ENCODE measurements around the gene TUBA3E.
"Not testable (repeated sequence)": the region's sequence is repeated elsewhere in the genome, so short reads cannot be mapped to it uniquely, and the experiment has no call there.

TUBA3E gene

GRCh38 chr2:130198343-130198742, at the start of gene TUBA3E:
TSS of gene TUBA3E (minus strand) at chr2:130198439. CDS start at chr2:130198360, 79 bp downstream.
- DNase-seq: no peak

DNA sequence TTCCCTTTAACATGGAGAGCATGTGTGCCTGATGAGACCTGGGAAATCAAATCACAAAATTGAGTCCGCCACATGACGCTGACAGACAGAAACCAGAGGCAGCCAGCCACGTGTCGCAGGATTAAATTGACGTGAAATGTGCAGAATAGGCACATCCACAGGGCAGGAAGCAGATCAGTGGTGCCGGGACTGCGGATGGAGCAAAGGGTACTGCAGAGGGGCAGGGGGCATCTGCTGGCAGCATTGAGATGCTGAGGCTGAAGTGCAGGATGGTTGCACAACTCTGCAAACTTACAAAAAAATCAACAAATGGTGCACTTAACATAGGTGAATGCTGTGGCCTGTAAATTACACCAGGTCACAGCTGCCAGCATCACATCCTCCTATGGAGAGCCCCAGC, 48.2 kb upstream of the TUBA3E start:
- no peak for DNase-seq

DNA sequence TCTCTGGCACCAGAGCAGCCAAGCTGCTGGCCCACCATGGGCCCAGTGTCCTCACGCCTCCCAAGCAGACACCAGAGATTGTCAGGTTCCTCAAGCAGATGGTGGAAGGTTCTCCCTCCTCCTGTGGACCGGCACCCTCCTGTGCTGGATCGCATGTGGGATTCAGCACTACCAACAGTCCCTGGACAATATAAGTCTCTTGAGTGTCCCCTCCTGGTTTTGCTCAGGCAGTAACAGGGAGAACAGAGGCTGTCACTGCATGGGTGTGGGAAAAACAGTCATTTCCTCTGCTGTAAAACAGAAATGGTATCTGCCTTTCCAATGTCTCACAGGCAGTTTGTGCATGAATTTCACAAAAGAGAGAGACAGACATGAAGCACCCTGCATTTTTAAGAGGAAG, 47.7 kb upstream of the TUBA3E start:
- no peak for DNase-seq

GRCh38 chr2:130243359-130243758, 45.1 kb upstream of the TUBA3E start:
- DNase-seq: no peak

DNA sequence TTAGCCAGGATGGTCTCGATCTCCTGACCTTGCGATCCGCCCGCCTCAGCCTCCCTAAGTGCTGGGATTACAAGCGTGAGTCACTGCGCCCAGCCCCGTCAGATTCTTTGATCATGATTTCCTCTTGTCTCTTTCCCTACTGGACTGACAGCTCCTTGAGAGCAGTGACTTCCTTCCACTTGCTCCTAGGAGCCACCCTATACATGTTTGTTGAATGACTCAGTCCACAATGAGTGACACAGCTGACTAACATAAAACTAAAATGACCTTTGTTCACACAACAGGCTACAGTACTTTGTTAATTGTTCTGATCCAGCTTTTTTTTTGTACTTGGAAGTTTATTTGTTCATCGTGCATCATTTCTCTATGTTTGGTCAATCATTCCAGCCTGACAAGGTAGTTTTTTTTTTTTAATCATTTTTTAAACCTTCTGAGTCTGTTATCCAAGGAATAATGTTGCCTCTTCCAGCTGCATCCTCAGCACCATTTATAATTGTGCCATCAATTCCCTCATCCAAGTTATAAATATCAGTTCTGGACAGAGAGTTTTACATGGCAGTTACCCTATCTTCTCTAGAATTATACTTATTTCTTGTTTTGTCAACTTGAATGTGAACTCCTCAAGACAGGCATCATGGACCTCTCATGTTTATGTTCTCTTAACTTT, 42.9 kb upstream of the TUBA3E start:
- no peak for DNase-seq

DNA sequence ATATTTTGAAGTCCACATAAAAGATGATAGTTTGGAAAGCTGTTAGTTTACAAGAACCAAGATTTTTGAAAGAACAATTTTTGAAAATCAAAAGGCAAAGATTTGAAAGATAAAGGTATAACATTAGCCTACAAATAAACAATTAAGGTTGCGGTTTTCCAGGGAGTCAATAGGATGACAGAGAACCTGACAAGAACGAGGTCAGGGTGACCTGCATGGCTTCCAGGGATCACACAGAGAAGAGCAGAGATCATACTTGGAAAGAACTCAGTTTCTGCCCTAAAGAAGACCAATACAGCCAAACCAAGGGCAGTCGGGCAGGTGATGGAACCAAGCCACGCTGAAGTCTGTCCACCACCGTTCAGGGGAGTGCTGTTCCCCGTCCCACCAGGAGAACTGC, 41.3 kb upstream of the TUBA3E start:
- DNase-seq: not testable (repeated sequence)

DNA sequence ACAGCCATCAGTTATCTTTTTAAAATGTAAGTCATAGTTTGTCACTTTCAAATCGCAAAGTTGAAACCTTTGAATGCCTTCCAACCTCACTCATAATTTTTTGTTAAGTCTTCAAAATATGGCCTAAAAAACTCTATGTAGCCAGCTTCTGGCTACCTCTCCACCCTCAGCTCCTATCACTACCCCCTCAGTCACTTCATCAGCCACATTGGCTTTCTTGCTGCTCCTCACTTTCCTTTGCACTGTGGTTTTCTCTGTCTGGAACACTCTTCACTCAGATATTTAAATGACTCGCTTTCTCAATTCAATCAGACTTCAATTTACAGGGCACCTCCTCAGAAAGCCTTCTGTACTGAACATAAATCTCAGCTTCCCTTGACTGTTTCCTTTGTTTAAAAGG, 34.8 kb upstream of the TUBA3E start:
- not testable (repeated sequence) for DNase-seq

DNA sequence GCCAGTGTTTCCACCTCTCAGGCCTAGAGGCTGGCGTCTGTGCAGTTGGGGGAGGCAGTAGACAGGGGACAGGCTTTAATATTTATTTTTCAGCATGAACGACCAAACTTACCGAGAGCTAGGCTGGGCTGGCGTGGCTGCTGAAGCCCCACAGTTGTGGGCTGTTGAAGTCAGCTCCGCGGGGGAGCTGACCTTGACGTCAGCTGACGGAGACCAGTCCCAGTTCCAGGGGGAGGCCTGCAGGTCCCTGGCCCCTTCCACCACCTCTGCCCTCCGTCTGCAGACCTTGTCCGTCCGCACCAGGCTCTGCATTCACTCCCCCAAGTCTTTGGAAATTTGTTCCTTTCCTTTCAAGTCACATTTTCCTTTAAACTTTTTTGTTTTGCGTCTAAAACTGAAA, 33.4 kb upstream of the TUBA3E start:
- DNase-seq: no peak

DNA sequence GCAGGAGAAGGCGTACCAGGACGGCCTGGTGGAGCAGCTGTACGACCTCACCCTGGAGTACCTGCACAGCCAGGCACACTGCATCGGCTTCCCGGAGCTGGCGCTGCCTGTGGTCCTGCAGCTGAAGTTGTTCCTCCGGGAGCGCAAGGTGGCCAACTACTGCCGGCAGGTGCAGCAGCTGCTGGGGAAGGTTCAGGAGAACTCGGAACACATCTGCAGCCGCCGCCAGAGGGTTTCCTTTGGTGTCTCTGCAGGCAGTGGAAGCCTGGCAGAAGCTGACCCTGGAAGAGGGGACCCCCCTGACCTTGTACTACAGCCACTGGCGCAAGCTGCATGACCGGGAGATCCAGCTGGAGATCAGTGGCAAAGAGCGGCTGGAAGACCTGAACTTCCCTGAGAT, 32.7 kb upstream of the TUBA3E start:
- not testable (repeated sequence) for DNase-seq

GRCh38 chr2:130230376-130230775, 32.1 kb upstream of the TUBA3E start:
- DNase-seq: not testable (repeated sequence)

DNA sequence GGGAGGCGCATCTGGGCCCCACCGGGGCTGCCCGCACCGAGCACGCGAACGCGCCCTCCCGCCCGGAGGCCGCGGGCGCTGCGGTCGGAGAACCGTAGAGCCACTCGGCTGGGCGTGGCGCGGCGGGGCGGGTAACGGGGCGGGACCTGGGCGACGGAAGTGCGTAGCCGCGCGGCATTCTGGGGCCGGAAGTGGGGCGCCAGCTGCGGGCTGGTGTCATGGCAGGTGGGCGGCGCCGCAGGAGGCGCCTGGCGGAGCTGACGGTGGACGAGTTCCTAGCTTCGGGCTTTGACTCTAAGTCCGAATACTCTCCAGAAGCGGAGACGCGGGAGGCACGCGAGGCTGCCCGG, 30.9 kb upstream of the TUBA3E start:
- not testable (repeated sequence) for DNase-seq

- DNase-seq: not testable (repeated sequence)
Measured at GRCh38 chr2:130228467-130229160, 30.4 kb upstream of the TUBA3E start.

DNA sequence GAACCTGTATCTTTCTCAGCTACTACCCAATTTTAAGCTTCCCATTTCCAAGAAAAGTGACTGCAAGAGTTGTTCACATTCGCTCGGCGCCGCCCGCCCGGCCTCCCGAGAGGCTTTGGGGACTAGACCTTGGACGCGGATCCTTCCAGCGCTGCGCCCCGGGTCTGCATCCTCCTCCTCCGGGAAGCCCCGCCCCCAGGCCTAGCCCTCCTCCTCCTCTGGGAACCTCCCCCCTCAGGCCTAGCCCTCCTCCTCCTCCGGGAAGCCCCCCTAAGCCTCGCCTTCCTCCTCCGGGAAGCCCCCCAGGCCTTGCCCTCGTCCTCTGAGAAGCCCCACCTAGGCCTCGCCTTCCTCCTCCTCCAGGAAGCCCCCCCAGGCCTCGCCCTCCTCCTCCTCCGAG, 29.8 kb upstream of the TUBA3E start:
- DNase-seq: not testable (repeated sequence)

DNA sequence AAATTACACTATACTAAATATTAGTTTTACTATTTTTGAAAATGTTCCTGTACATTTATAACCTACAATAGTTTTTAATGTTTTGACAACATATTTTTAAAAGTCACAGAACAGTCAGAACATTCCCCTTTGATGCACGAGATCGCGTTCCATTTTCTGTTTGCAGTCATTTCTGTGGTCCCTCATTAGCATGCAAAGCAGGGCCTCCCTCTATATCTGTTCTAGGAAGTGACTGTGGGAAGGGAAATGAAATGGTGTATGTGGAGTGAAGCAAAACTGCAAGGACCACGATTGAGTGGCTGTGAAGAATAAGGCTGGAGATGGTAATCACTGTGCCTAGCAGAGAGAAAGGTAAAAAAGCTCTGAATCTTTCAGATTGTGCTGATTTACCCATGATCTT, 24.3 kb upstream of the TUBA3E start:
- DNase-seq: not testable (repeated sequence)

- DNase-seq: not testable (repeated sequence)
Measured at GRCh38 chr2:130220505-130220904, 22.3 kb upstream of the TUBA3E start.

- DNase-seq: not testable (repeated sequence)
Measured at GRCh38 chr2:130219147-130219546, 20.9 kb upstream of the TUBA3E start.

DNA sequence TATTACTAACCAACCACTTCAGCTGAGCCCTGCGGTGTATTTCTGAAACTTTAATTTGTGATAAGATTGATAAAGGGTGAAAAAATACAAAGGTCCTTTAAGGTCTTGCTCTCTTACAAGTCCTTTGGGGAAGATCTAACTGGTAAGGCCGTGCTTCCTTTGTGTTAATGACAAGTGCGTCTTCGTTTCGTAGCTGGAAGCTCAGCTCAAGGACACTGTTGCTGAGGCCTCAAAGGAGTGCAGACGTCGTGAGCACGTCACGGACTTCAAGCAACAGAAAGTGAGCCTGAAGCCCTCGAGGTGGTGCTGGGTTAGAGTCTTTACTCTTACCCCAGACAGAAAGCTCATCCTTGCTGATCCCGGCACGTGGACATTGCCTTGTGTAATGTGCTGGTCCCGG, 8.8 kb upstream of the TUBA3E start:
- not testable (repeated sequence) for DNase-seq

GRCh38 chr2:130203150-130203549, 4.9 kb upstream of the TUBA3E start:
- DNase-seq: not testable (repeated sequence)

GRCh38 chr2:130202518-130202917, 4.3 kb upstream of the TUBA3E start:
- not testable (repeated sequence) for DNase-seq

DNA sequence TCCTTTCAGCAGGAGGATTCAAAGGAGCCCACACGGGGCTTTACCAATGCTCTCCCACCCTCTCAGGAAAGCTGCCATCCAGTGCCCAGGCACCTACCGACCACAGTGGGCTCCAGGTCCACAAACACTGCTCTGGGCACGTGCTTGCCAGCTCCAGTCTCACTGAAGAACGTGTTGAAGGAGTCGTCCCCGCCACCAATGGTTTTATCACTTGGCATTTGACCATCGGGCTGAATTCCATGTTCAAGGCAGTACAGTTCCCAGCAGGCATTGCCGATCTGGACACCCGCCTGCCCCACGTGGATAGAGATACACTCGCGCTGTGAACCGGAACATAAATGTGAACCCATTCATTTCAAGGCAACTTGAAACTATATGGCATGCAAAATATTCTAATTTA, 2.2 kb downstream of the TUBA3E start:
- DNase-seq: not testable (repeated sequence)

DNA sequence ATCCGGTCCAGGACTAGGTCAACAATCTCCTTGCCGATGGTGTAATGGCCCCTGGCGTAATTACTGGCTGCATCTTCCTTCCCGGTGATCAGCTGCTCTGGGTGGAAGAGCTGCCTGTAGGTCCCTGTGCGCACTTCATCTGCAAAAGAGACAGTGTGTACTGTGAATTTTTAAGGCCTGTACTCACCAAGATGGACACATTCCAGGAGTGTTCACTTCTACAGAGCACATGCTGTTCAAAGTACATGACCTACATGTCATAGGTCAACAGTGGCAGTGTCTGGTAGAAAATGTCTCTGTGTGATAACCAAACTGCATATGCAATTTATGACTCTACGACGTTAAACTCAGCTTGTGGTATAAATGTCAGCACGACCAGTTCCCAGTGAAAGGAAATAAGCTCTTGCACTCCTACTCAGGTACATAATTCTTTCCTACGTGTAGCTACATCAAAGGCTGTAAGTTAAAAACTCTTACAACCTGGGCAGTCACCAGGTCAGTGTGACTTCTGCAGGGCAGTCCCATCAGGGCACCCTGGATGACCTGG, 3.1 kb downstream of the TUBA3E start:
- not testable (repeated sequence) for DNase-seq

DNA sequence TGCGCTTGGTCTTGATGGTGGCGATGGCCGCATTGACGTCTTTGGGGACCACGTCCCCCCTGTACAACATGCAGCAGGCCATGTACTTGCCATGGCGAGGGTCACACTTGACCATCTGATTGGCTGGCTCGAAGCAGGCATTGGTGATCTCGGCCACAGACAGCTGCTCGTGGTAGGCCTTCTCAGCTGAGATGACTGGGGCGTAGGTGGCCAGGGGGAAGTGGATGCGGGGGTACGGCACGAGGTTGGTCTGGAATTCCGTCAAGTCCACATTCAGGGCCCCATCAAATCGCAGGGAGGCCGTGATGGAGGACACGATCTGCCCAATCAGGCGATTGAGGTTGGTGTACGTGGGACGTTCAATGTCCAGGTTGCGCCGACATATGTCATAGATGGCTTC, 4.4 kb downstream of the TUBA3E start:
- not testable (repeated sequence) for DNase-seq

DNA sequence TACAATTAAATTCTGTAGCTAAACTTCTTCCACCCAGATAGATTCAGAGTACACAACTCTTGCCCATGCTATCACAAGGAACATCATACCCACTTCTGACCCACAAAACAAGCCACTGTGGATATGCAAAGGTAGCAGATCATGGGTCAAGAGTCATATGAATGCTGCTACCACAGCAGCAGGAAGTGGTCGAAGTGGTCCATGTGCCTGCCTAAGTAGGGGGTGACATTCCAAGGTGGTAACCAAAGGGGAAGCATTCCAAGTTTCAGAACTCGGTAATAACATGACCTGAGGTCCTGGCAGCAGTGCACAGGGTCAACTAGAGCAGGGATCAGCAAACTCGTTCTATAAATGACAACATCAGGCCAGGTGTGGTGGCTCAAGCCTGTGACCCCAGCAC, 5.8 kb downstream of the TUBA3E start:
- not testable (repeated sequence) for DNase-seq

GRCh38 chr2:130191319-130191718, 6.9 kb downstream of the TUBA3E start:
- DNase-seq: not testable (repeated sequence)

Measured in SIG-M5 (cell line).